Loucy (cell line): Measurements from ENCODE around the gene AP3B2.

Experiments
- EZH2phosphoT487 ChIP-seq: fragments of 200-600 bp; IDR thresholded peaks from 2 replicates; pipeline ENCODE4 v1.6.1; 2018; ENCODE audit warnings: antibody characterized with exemption, mild to moderate bottlenecking, moderate library complexity, borderline replicate concordance
- TF ChIP-seq, protein P1 (sequence below): fragments of 200-600 bp; sonication (generic); conservative IDR thresholded peaks from 2 replicates; pipeline ENCODE4 v1.5.1; 2014; ENCODE audit warnings: mild to moderate bottlenecking, antibody characterized with exemption, low read length

DNA sequence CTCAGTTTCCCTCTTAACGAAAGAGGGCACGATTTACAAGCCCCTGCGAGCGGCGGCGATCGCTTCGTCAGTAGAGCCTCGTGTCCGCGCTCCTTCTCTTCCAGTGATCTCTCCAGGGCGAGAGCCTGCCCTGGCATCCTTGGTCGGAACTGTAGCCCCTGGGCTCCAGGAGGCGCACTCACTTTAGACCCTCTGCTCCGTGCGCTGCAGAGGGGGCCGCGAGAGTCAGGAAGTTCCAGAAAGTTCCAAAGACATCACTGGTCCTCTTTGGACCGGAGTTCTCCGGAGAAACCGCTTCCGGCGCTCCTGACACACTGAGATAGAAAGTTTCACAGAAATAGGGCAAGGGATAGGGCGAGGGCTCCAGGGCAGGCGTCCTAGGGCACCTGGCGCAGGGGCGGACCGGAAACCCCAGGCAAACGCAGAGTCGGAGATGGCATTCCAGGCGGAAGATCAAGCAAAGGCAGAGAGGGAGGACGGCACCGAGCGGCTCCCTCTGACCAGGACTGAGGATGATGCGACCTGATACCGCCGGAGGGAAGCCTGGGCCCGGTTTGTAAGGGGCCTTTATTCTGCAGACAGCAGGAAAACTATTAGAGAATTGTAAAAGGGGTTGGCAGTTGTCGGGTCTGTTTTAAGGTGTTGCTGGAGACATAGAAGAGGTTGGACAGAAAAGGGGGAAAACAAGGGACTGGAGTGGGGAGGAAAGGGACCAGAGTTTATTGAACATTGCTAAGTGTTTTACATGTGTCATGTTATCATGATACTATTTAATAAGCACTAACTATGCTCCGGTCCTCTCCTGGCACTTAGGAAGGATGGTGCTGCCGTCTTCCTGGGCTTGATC lies 61.2 kb downstream of the AP3B2 start:
- TF ChIP-seq, protein P1, sequence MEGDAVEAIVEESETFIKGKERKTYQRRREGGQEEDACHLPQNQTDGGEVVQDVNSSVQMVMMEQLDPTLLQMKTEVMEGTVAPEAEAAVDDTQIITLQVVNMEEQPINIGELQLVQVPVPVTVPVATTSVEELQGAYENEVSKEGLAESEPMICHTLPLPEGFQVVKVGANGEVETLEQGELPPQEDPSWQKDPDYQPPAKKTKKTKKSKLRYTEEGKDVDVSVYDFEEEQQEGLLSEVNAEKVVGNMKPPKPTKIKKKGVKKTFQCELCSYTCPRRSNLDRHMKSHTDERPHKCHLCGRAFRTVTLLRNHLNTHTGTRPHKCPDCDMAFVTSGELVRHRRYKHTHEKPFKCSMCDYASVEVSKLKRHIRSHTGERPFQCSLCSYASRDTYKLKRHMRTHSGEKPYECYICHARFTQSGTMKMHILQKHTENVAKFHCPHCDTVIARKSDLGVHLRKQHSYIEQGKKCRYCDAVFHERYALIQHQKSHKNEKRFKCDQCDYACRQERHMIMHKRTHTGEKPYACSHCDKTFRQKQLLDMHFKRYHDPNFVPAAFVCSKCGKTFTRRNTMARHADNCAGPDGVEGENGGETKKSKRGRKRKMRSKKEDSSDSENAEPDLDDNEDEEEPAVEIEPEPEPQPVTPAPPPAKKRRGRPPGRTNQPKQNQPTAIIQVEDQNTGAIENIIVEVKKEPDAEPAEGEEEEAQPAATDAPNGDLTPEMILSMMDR = no peak
- TF ChIP-seq EZH2phosphoT487 = no peak
